K562 (cell line): ENCODE measurements around the gene CD226.
"Not testable (repeated sequence)": the region's sequence is repeated elsewhere in the genome, so short reads cannot be mapped to it uniquely, and the experiment has no call there.

Experiments
- DPF2 ChIP-seq: fragments of 450-650 bp; IDR thresholded peaks from 2 replicates; pipeline ENCODE4 v1.6.1; 2016
- EZH2 ChIP-seq: IDR thresholded peaks from 2 replicates; pipeline ENCODE4 v1.6.1; 2012; ENCODE audit warnings: low read depth, mild to moderate bottlenecking, inconsistent platforms, low read length, borderline replicate concordance
- FOXM1 ChIP-seq, 2 experiments: fragments of 450-650 bp in 1 of 2; sonication (generic) in 1 of 2; formaldehyde crosslinking in 1 of 2; IDR thresholded peaks; 2 replicates each; pipeline versions ENCODE4 v1.6.1 to v1.9.0; 2017 to 2022; ENCODE audit warnings: low read depth in 2 of 2, mild to moderate bottlenecking in 2 of 2, missing genetic modification reagents in 1 of 2, moderate library complexity in 1 of 2
- NR2C2 ChIP-seq, 2 experiments: fragments of 200-800 bp in 1 of 2; sonication (Bioruptor generic) in 1 of 2; sonication (generic) in 1 of 2; formaldehyde crosslinking in 1 of 2; IDR thresholded peaks; 2 replicates each; pipeline versions ENCODE4 v1.6.1 to v1.8.0; 2016 to 2022; ENCODE audit warnings: mild to moderate bottlenecking in 1 of 2, missing compliant biosample characterization in 1 of 2, missing genetic modification characterization in 1 of 2, missing genetic modification reagents in 1 of 2

GRCh38 chr18:69939812-69940211 lies 7.9 kb downstream of the CD226 start:
- not testable (repeated sequence) for TF ChIP-seq NR2C2 (CRISPR knock-in tag; IDR thresholded peaks at IDR 0.05); NR2C2 (tag; IDR thresholded peaks at IDR 0.05); FOXM1 (IDR thresholded peaks at IDR 0.05; ENCODE audit: low read depth); FOXM1 (CRISPR knock-in tag; IDR thresholded peaks at IDR 0.05; ENCODE audit: low read depth); EZH2; DPF2
